Endothelial cell of coronary artery (primary cell): ENCODE results near the gene IDH2. TPM values are rescaled to one million over a fixed set of nuclear protein-coding genes. Genes with fewer than 3 reads are reported as not detected.

Source experiments
- total RNA-seq: library from RNA; depleted of rRNA; stranded (reverse); fragments of >200 nt; gene quantifications from 2 replicates; pipeline ENCODE4 v1.2.3, GENCODE V29; 2014

Gene IDH2
- total RNA-seq, result 65.2 and 91.8 TPM in 2 replicates

DNA sequence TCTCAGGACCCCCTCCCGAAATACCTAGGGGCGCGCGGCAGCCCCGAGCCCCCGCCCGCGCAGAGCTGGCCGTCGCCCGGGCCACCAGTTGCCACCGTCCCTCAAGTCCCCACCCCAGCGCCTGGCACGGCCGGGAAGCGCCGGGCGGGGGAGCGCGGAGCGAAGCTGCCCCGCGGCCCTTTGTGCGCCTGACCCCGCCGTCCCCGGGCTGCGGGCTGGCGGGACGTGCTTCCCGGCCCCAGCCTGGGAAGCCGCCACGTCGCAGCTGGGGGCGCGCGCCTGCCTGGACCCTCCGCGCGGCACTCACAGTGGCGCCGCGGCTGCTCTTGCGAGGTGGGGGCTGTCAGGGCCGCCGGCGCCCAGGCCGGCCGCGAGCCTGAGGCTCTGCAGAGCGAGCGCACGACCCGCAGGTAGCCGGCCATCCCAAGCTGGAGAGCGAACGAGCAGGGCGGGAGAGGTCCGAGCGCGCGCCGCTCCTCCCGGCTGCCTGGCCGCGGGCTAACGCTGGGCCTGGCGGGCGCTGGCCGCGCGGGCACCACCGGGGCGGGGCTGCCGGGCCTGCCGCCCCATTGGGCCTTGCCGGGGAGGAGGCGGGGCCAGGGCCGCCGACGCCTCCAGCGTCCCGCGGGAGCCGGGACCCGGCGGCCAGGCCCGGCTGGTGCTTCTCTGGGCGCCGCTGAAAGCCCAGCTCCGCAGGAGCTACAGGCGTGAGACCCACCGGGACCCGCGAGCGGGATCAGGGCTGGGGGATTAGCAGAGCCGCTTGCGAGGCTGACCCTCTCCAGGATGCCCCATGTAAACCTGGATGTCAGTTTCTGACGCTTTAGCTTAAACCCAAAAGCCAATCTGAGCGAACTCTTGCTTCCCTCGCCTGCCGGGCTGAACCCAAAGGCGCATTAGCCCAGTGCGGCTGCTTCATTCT is at the start of gene IDH2:
IDH2 (minus strand) TSS at position 500 of the 922 bp plus-strand sequence; CDS start at position 422, 78 bp downstream.

Other genes with a start within 250 kb of the IDH2 start
- gene AP3S2, start 208.5 kb downstream of the IDH2 start, total RNA-seq, result 20.7 and 33.6 TPM in 2 replicates
- gene ARPIN, start 189.5 kb downstream of the IDH2 start, total RNA-seq, result 8.4 and 10.4 TPM in 2 replicates
- 11.1 and 15.0 TPM in 2 replicates for gene ZNF710, start 101.1 kb downstream of the IDH2 start, total RNA-seq
- gene SEMA4B, start 98.9 kb upstream of the IDH2 start, total RNA-seq, result 10.9 and 65.6 TPM in 2 replicates
- gene CIB1, start 131.5 kb upstream of the IDH2 start, total RNA-seq, result 41.0 and 47.0 TPM in 2 replicates
- 5.9 and 7.4 TPM in 2 replicates for gene GDPGP1, start 131.7 kb upstream of the IDH2 start, total RNA-seq
- under 0.01 TPM in 1 of 2 replicates, not detected in the other for gene TTLL13, start 147.1 kb upstream of the IDH2 start, total RNA-seq
- 43.1 and 66.6 TPM in 2 replicates for gene NGRN, start 163.2 kb upstream of the IDH2 start, total RNA-seq
- 0.72 and 1.0 TPM in 2 replicates for gene ZNF774, start 249.8 kb upstream of the IDH2 start, total RNA-seq